ENCODE results near the gene SLC15A5. TPM values are rescaled to one million over a fixed set of nuclear protein-coding genes. Genes with fewer than 3 reads are reported as not detected.

The SLC15A5 gene
- polyA plus RNA-seq, 1 of the 3 experiments (the other 2 are of a cell fraction) = not detected

GRCh38 chr12:16285586-16285985 lies 8.1 kb upstream of the SLC15A5 start:
- ChIA-PET POLR2A (no interaction called here), CTCF (interaction anchor here (0.7 kb wide), 1 partner anchor 13 kb away, joined by 3 read pairs; no protein-coding TSS in a partner anchor)
- H3K27ac ChIP-seq (ENCODE audit: low read depth in 2 of 2, low read length in 1 of 2) = no peak overlapping the region
- no peaks in the 10 kb centered on the region for H3F3A ChIP-seq (replicated peaks; ENCODE audit: insufficient read depth)
- DNase-seq = no peak
- H3K4me2 ChIP-seq = no peak overlapping the region
- WGBS (ENCODE audit: low lambda C conversion rate) = 11% methylated on average over 3 of the region's 3 CpGs
- H4K20me1 ChIP-seq (ENCODE audit: insufficient read depth) = no peaks in the 10 kb centered on the region
- no peaks in the 10 kb centered on the region for H3K27me3 ChIP-seq (ENCODE audit: insufficient read depth)
- no peaks in the 10 kb centered on the region for H3K36me3 ChIP-seq (replicated peaks in 1 of 2; ENCODE audit: control insufficient read depth in 1 of 2, insufficient read depth in 2 of 2, low read length in 1 of 2)
- H3K4me1 ChIP-seq (ENCODE audit: control insufficient read depth in 1 of 2, insufficient read depth in 2 of 2, low read depth in 1 of 2, low read length in 1 of 2) = no peaks in the 10 kb centered on the region
- H3K9me3 ChIP-seq = no peaks in the 10 kb centered on the region
- no peak overlapping the region for H2AFZ ChIP-seq (ENCODE audit: low read depth)
- H3K9me2 ChIP-seq = no peaks in the 10 kb centered on the region
- no peak overlapping the region for H3K4me3 ChIP-seq (ENCODE audit: low read depth in 2 of 2, low read length in 1 of 2)
- no peak overlapping the region for H3K9ac ChIP-seq
- no peaks in the 10 kb centered on the region for H3K79me2 ChIP-seq (ENCODE audit: insufficient read depth)
- TF ChIP-seq TAF1 (IDR thresholded peaks at IDR 0.05; ENCODE audit: borderline replicate concordance, low read depth, low read length) (no peak), CHD2 (IDR thresholded peaks at IDR 0.05; ENCODE audit: low read length, partially characterized antibody) (no peak), SIN3A (IDR thresholded peaks at IDR 0.05; ENCODE audit: borderline replicate concordance, low read depth, low read length) (no peak), FOXJ3 (CRISPR knock-in tag; IDR thresholded peaks at IDR 0.05) (no peak), YY1 (IDR thresholded peaks at IDR 0.05; ENCODE audit: low read depth) (no peak), TEAD4 (IDR thresholded peaks at IDR 0.05; ENCODE audit: borderline replicate concordance, insufficient read depth) (no peak), FOXM1 (IDR thresholded peaks at IDR 0.05; ENCODE audit: low read depth) (no peak), NFIC (IDR thresholded peaks at IDR 0.05; ENCODE audit: borderline replicate concordance) (no peak), ELF1 (IDR thresholded peaks at IDR 0.05) (no peak), GATA2 (CRISPR knock-in tag; IDR thresholded peaks at IDR 0.05) (no peak), USF2 (IDR thresholded peaks at IDR 0.05; ENCODE audit: borderline replicate concordance, low read depth, low read length) (no peak), RFX5 (IDR thresholded peaks at IDR 0.05; ENCODE audit: low read length) (no peak), JUND (IDR thresholded peaks at IDR 0.05) (no peak), FOSL2 (IDR thresholded peaks at IDR 0.05; ENCODE audit: borderline replicate concordance, low read depth) (no peak), CTCF (IDR thresholded peaks at IDR 0.05) (no peak), NRF1 (IDR thresholded peaks at IDR 0.05; ENCODE audit: low read depth, low read length) (no peak), SMC3 (IDR thresholded peaks at IDR 0.05; ENCODE audit: low read depth, low read length) (no peak), IRF3 (IDR thresholded peaks at IDR 0.05; ENCODE audit: low read depth, low read length) (no peak)
